C4-2B (cell line): Measurements from ENCODE around the gene SGIP1.

Experiments used
- H3K27ac ChIP-seq: fragments of 450-650 bp; 2 replicates; pipeline ENCODE4 v1.5.1; 2017
- CTCF ChIP-seq: fragments of 450-650 bp; conservative IDR thresholded peaks from 2 replicates; pipeline ENCODE4 v1.5.1; 2017; ENCODE audit warnings: mild to moderate bottlenecking
- ZFX ChIP-seq: fragments of 450-650 bp; IDR thresholded peaks from 2 replicates; pipeline ENCODE4 v1.6.1; 2017

Gene SGIP1

GRCh38 chr1:66769512-66770229, 235.7 kb downstream of the SGIP1 start:
- no peak overlapping the region for H3K27ac ChIP-seq
- no peak for TF ChIP-seq CTCF
- no peak for TF ChIP-seq ZFX

GRCh38 chr1:66770240-66770639, 236.3 kb downstream of the SGIP1 start:
- TF ChIP-seq CTCF (no peak), ZFX (no peak)
- no peak overlapping the region for H3K27ac ChIP-seq

- no peak overlapping the region for H3K27ac ChIP-seq
- TF ChIP-seq ZFX (no peak), CTCF (no peak)
Observed at GRCh38 chr1:66770694-66771093, 236.7 kb downstream of the SGIP1 start.

- TF ChIP-seq CTCF (no peak), ZFX (no peak)
- H3K27ac ChIP-seq = no peak overlapping the region
Observed at GRCh38 chr1:66773227-66773626, 239.3 kb downstream of the SGIP1 start.

GRCh38 chr1:66774438-66774837, 240.5 kb downstream of the SGIP1 start:
- TF ChIP-seq ZFX (no peak), CTCF (no peak)
- no peak overlapping the region for H3K27ac ChIP-seq

- no peak overlapping the region for H3K27ac ChIP-seq
- TF ChIP-seq ZFX = no peak
- TF ChIP-seq CTCF = no peak
Observed at GRCh38 chr1:66775646-66776045, 241.7 kb downstream of the SGIP1 start.

GRCh38 chr1:66777831-66778230, 243.9 kb downstream of the SGIP1 start:
- H3K27ac ChIP-seq = no peak overlapping the region
- TF ChIP-seq CTCF (no peak), ZFX (no peak)
